ENCODE data around the gene UBAC2.

The UBAC2 gene

GRCh38 chr13:99200432-99201167 lies at the start of gene UBAC2:
Gene UBAC2 (plus strand): TSS chr13:99200854. CDS start chr13:99200909, 55 bp downstream.
- CTCF ChIA-PET = interaction anchor here (0.7 to 5.6 kb wide), 19 partner anchors 10 to 236 kb away, joined by 3 to 85 read pairs (median 4); partner anchors contain the start of gene GPR18
- POLR2A ChIA-PET = interaction anchor here (0.7 to 1.5 kb wide), 9 partner anchors 14 to 119 kb away, joined by 3 to 9 read pairs (median 4); no protein-coding TSS in a partner anchor

GRCh38 chr13:99151516-99151915 lies 49.1 kb upstream of the UBAC2 start:
- ChIA-PET CTCF (interaction anchor here (3.1 to 3.2 kb wide), 2 partner anchors 25 to 114 kb away, joined by 7 to 12 read pairs; no protein-coding TSS in a partner anchor), POLR2A (no interaction called here)
- H3K4me3 ChIP-seq (ENCODE audit: low read depth, low read length) = no peak overlapping the region
- TF ChIP-seq CTCF (IDR thresholded peaks at IDR 0.05; ENCODE audit: insufficient read depth, low read length, missing control alignments) = no peak
- no peak for DNase-seq (ENCODE audit: low read depth, low spot score)

More at GRCh38 chr13:99200432-99201167, at the start of gene UBAC2:
- peak within 1 kb of the TSS; percentile 98 for H3K4me3 ChIP-seq (ENCODE audit: low read depth, low read length)
- no peak for TF ChIP-seq CTCF (IDR thresholded peaks at IDR 0.05; ENCODE audit: insufficient read depth, low read length, missing control alignments)
- DNase-seq (ENCODE audit: low read depth, low spot score) = peak; percentile 45

- TF ChIP-seq CTCF (IDR thresholded peaks at IDR 0.05; ENCODE audit: insufficient read depth, low read length, missing control alignments) = no peak
- no peak for DNase-seq (ENCODE audit: low read depth, low spot score)
- ChIA-PET POLR2A (no interaction called here), CTCF (interaction anchor here (0.7 to 3.2 kb wide), 5 partner anchors 9 to 283 kb away, joined by 3 to 12 read pairs (median 4); no protein-coding TSS in a partner anchor)
- no peak overlapping the region for H3K4me3 ChIP-seq (ENCODE audit: low read depth, low read length)
These were observed 47.4 kb upstream of the UBAC2 start for GRCh38 chr13:99153219-99153618.

- CTCF ChIA-PET = interaction anchor here (1.0 to 3.2 kb wide), 4 partner anchors 22 to 283 kb away, joined by 3 to 12 read pairs (median 6); no protein-coding TSS in a partner anchor
- no peak for TF ChIP-seq CTCF (IDR thresholded peaks at IDR 0.05; ENCODE audit: insufficient read depth, low read length, missing control alignments)
- no peak overlapping the region for H3K4me3 ChIP-seq (ENCODE audit: low read depth, low read length)
- POLR2A ChIA-PET = no interaction called here
- no peak for DNase-seq (ENCODE audit: low read depth, low spot score)
These were observed 46.6 kb upstream of the UBAC2 start for GRCh38 chr13:99154064-99154463.

- CTCF ChIA-PET = interaction anchor here (1.0 to 2.5 kb wide), 2 partner anchors 21 to 114 kb away, joined by 3 to 8 read pairs; no protein-coding TSS in a partner anchor
- POLR2A ChIA-PET = no interaction called here
These were observed 44.8 kb upstream of the UBAC2 start for GRCh38 chr13:99155821-99156220.

More at GRCh38 chr13:99155821-99156220, 44.8 kb upstream of the UBAC2 start:
- TF ChIP-seq CTCF (IDR thresholded peaks at IDR 0.05; ENCODE audit: insufficient read depth, low read length, missing control alignments) = no peak
- no peak for DNase-seq (ENCODE audit: low read depth, low spot score)
- no peak overlapping the region for H3K4me3 ChIP-seq (ENCODE audit: low read depth, low read length)

Measured in AG04449 (cell line).